GM12891 (cell line): Measurements from ENCODE around the gene CYTH4.
"Not testable (repeated sequence)": the region's sequence is repeated elsewhere in the genome, so short reads cannot be mapped to it uniquely, and the experiment has no call there.

Experiments used
- DNase-seq: peaks from one replicate; pipeline ENCODE4 v3.0.0; 2011; ENCODE audit warnings: low spot score; ENCODE audit not compliant: insufficient read length
- FAIRE-seq: peaks from 2 replicates; lab custom pipeline; 2011; peaks lifted over from hg19 to GRCh38; lab: Jason Lieb, UNC
- PAX5 ChIP-seq: IDR thresholded peaks from 2 replicates; pipeline ENCODE4 v1.6.1; 2011; ENCODE audit warnings: low read length, moderate library complexity, mild to moderate bottlenecking; ENCODE audit not compliant: insufficient read depth, severe bottlenecking
- POLR2A ChIP-seq: IDR thresholded peaks from 2 replicates; pipeline ENCODE4 v1.6.1; 2011; ENCODE audit warnings: low read depth, low read length, control low read depth
- POLR2AphosphoS5 ChIP-seq: IDR thresholded peaks from 2 replicates; pipeline ENCODE4 v1.6.1; 2011; ENCODE audit warnings: low read depth, low read length, control low read depth
- POU2F2 ChIP-seq: IDR thresholded peaks from 2 replicates; pipeline ENCODE4 v1.6.1; 2011; ENCODE audit warnings: low read depth, mild to moderate bottlenecking, control low read depth, low read length, moderate library complexity
- SPI1 ChIP-seq: IDR thresholded peaks from 2 replicates; pipeline ENCODE4 v1.6.1; 2011; ENCODE audit warnings: low read depth, low read length, control low read depth
- TAF1 ChIP-seq: IDR thresholded peaks from 2 replicates; pipeline ENCODE4 v1.6.1; 2011; ENCODE audit warnings: low read depth, low read length, control low read depth

The CYTH4 gene

DNA sequence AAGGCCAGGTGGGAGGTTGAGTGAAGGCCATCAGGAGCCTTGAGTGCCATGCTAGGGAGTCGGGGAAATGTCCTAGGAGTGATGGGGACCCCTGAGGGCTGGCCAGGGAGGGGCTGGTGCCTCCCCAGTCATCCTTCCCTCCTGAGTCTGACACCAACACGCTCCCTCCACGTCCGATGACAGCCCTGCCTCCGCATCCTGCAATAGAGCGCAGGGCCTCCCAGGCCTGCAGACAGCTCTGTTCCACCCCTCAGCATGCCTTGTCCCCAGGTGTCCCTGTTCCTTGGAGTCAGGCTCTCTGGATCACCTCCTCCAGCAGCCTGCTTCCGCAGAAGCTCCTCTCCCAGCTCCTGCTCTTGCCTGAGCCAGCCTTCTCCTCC, 41.4 kb upstream of the CYTH4 start:
- FAIRE-seq, result no peak
- DNase-seq, result no peak
- TF ChIP-seq POLR2AphosphoS5 (no peak), POU2F2 (no peak)

- DNase-seq (no peak), FAIRE-seq (peak; percentile 81)
- TF ChIP-seq POLR2A (no peak), PAX5 (no peak), TAF1 (peak; percentile 10; the same call in 1 of the 2 replicates), POU2F2 (0 out of 2 replicates have a peak, but pooled peaks have one; percentile 16), SPI1 (peak; percentile 72), POLR2AphosphoS5 (no peak; the same call in 1 of the 2 replicates)
These were observed 40.8 kb upstream of the CYTH4 start for GRCh38 chr22:37241351-37242142.

DNA sequence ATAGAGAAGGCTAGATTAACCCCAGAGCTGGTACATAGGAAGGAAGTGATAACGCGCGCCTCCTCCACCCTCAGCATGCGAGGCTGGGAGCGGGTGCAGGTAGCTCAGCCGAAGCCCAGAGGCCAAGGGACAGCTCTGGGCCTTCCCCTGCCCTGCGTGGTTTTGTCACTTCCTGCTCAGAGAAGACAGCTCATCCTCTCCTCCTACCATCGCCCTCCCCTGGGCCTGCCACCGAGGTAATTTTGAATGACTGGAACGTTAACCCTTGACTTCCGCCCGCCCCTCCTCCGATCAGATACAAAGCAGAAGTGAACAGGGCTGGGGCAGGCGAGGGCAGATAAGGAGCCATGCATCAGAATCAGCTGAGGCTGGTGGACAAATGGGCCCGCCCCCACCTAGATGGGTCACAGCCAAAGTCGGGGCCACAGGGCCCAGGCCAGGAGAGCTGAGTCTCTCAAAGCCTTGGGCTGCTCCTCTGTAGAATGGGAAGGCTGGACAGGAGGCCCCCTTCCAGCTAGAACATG, 39.9 kb upstream of the CYTH4 start:
- DNase-seq, result peak; percentile 80
- FAIRE-seq, result peak; percentile 100
- TF ChIP-seq POLR2AphosphoS5, result peak; percentile 88
- peak; percentile 76 for TF ChIP-seq TAF1
- TF ChIP-seq POLR2A, result peak; percentile 67
- peak; percentile 10; the same call in 1 of the 2 replicates for TF ChIP-seq POU2F2
- TF ChIP-seq PAX5, result no peak
- peak; percentile 85 for TF ChIP-seq SPI1

DNA sequence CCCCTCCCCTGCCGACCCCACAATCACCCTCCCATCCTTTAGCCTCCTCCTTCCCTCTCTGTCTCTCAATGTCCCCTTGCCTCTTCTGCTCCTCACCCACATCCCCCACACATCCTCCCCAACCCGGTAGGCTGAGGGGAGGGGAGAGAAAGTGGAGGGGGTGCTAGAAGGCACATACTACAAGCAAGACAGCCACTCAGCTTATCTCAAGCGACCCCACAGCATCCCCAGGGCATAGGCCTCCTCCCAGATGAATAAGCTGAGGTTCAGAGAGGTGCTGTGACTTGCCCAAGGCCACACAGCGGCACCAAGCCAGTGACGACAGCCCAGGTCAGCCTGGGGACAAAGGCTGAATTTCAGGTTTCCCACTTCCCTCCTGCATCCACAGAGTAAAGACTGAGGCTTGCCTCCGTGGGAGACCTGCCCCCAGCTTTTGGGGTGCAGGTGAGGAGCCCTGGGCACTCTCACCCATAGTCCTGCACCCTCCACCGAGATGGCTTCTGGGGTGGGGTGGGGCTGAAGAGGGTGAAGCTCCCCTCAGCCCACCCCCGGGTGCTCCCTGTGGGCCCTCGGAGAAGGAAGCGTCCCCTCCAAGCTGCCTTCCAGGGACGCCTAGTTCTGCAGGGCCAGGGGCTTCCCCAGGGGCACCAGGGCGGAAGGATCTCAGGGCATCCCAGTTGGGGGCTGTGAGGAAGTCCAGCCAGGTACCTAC, 38.8 kb upstream of the CYTH4 start:
- no peak for TF ChIP-seq TAF1
- TF ChIP-seq SPI1, result peak; percentile 12; the same call in 1 of the 2 replicates
- no peak for TF ChIP-seq PAX5
- FAIRE-seq (no peak), DNase-seq (no peak)

DNA sequence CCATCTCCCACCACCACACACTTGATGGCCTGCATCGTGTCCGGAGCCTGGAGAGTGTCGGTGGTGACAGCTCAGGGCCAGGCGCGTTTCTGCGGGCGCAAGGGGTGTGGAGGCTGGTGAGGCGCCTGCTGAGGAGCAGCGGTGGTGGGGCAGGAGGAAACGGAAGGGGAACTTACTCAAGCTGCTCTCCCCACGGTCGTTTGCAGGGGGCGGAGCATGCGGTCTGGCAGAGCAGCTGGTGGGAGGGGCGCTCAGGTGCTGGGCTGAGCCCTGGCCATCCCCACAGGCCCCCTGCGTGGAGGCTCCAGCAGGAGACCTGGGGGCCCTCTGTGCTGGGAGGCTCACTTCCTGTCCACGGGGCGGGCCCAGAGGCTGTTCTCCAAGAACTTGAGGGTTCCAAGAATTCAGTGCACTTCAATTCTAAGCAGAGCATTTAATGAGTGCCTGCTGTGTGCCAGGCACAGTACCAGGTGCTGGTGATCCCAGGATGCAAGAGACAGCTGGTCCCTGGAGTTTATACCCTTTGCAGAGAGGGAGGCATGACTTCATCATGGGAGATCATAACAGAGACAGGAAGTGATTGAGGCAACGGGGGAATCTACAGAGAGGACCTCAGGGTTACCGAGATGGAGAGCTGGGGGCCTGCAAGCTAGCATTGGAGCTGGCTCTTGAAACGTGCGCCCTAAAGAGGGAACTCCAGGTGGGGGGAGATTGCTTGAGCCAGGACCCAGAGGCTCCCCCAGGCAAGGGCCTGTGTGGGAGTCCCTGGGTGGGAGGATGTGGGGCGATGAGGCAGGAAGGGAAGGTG, 38.0 kb upstream of the CYTH4 start, which contains the start of gene RAC2:
RAC2 (minus strand) TSS at position 156 of the 808 bp plus-strand sequence; CDS start at position 35, 121 bp downstream.
- TF ChIP-seq TAF1 (peak; percentile 74; the same call in 1 of the 2 replicates), PAX5 (no peak), POLR2A (peak; percentile 90), POLR2AphosphoS5 (peak; percentile 94), POU2F2 (peak; percentile 70; the same call in 1 of the 2 replicates), SPI1 (peak; percentile 45; the same call in 1 of the 2 replicates)
- FAIRE-seq (peak; percentile 99), DNase-seq (peak; percentile 70)

- DNase-seq (no peak), FAIRE-seq (peak; percentile 96)
- TF ChIP-seq POU2F2 (peak; percentile 88), TAF1 (no peak), SPI1 (peak; percentile 83)
These were observed 37.2 kb upstream of the CYTH4 start for GRCh38 chr22:37244922-37245722.

GRCh38 chr22:37245740-37246139, 36.6 kb upstream of the CYTH4 start:
- DNase-seq, result no peak
- TF ChIP-seq POLR2AphosphoS5 (no peak), SPI1 (no peak), TAF1 (no peak), PAX5 (no peak), POU2F2 (no peak), POLR2A (no peak)
- FAIRE-seq, result no peak

GRCh38 chr22:37248251-37248650, 34.1 kb upstream of the CYTH4 start:
- DNase-seq, result no peak
- TF ChIP-seq TAF1, result no peak
- TF ChIP-seq POU2F2, result peak; percentile 79
- FAIRE-seq, result peak; percentile 94

- FAIRE-seq (peak; percentile 76), DNase-seq (no peak)
- no peak for TF ChIP-seq SPI1
These were observed 32.3 kb upstream of the CYTH4 start for GRCh38 chr22:37249986-37250385.

- DNase-seq, FAIRE-seq: not testable (repeated sequence)
These were observed 30.5 kb upstream of the CYTH4 start for GRCh38 chr22:37251836-37252235.
